Lower lobe of right lung (tissue), 2 donors: Measurements from ENCODE around the gene IDH3G. TPM values are rescaled to one million over a fixed set of nuclear protein-coding genes. Genes with fewer than 3 reads are reported as not detected.

Experiments
- ATAC-seq, 2 donors: fragments of 200-7000 bp; cut with Tn5 transposase; one replicate each; pipeline ENCODE4 v1.9.1; 2020 to 2022; ENCODE audit warnings: mild to moderate bottlenecking in 2 of 2, moderate library complexity in 2 of 2
- DNase-seq: peaks from one replicate; pipeline ENCODE4 v3.0.0-alpha.2; 2020
- H3K27ac ChIP-seq: fragments of 200-600 bp; one replicate; pipeline ENCODE4 v1.8.0; 2022
- H3K27me3 ChIP-seq: fragments of 200-600 bp; one replicate; pipeline ENCODE4 v1.8.0; 2022; ENCODE audit warnings: low read depth
- H3K36me3 ChIP-seq: fragments of 200-600 bp; one replicate; pipeline ENCODE4 v1.8.0; 2022; ENCODE audit warnings: mild to moderate bottlenecking
- H3K4me1 ChIP-seq: fragments of 200-600 bp; one replicate; pipeline ENCODE4 v1.8.0; 2022
- H3K4me3 ChIP-seq: fragments of 200-600 bp; one replicate; pipeline ENCODE4 v1.8.0; 2022; ENCODE audit warnings: mild to moderate bottlenecking
- H3K9me3 ChIP-seq: fragments of 200-600 bp; one replicate; pipeline ENCODE4 v1.8.0; 2022
- CTCF ChIP-seq: fragments of 200-600 bp; IDR thresholded peaks from one replicate; pipeline ENCODE4 v1.8.0; 2022; ENCODE audit warnings: antibody characterized with exemption, mild to moderate bottlenecking
- intact Hi-C: fragments of 100-400 bp; cut with DNase I; formaldehyde crosslinking; loops from one replicate; pipeline ENCODE4 v1.11.0; 2022
- total RNA-seq: library from RNA; stranded (reverse); fragmentation: NEBNext Ultra II Directional; extraction: Animal tissue kit (Norgen Biotek cat#: 25700); gene quantifications from one replicate; pipeline ENCODE4 v1.2.1, GENCODE V29; 2021
- donor health status: DM: no; HTN: yes; CAD: no; lungs with severe emphysema.

Gene IDH3G
- total RNA-seq, 1 donor from 2014 or later: 50.1 TPM

- DNase-seq: no peak
- H3K4me1 ChIP-seq: peaks cover 1% of the 10 kb centered on the region
- H3K4me3 ChIP-seq: no peak overlapping the region
- no peak for TF ChIP-seq CTCF
- no peak overlapping the region for H3K27ac ChIP-seq
- H3K27me3 ChIP-seq: no peaks in the 10 kb centered on the region
- intact Hi-C loops: no loop called here
- H3K9me3 ChIP-seq: no peaks in the 10 kb centered on the region
- peaks cover 18% of the 10 kb centered on the region for H3K36me3 ChIP-seq
- no peak for ATAC-seq
Measured at GRCh38 chrX:153800746-153801145, 6.6 kb upstream of the IDH3G start.

GRCh38 chrX:153800177-153800722 lies 6.1 kb upstream of the IDH3G start:
- no peak for DNase-seq
- intact Hi-C loops: no loop called here
- Histone ChIP-seq H3K27me3 (no peaks in the 10 kb centered on the region), H3K9me3 (no peaks in the 10 kb centered on the region), H3K36me3 (peaks cover 18% of the 10 kb centered on the region), H3K27ac (no peak overlapping the region), H3K4me1 (peaks cover 6% of the 10 kb centered on the region), H3K4me3 (no peak overlapping the region)
- no peak for ATAC-seq
- no peak for TF ChIP-seq CTCF

GRCh38 chrX:153799326-153799725 lies 5.2 kb upstream of the IDH3G start:
- TF ChIP-seq CTCF: no peak
- peaks cover 18% of the 10 kb centered on the region for H3K36me3 ChIP-seq
- no peaks in the 10 kb centered on the region for H3K27me3 ChIP-seq
- H3K4me1 ChIP-seq: peaks cover 8% of the 10 kb centered on the region
- DNase-seq: no peak
- ATAC-seq: no peak
- no peaks in the 10 kb centered on the region for H3K9me3 ChIP-seq
- no peak overlapping the region for H3K27ac ChIP-seq
- no peak overlapping the region for H3K4me3 ChIP-seq
- intact Hi-C loops: no loop called here

- Histone ChIP-seq H3K36me3 (peaks cover 18% of the 10 kb centered on the region), H3K4me1 (peaks cover 13% of the 10 kb centered on the region), H3K27ac (no peak overlapping the region), H3K4me3 (no peak overlapping the region), H3K9me3 (no peaks in the 10 kb centered on the region), H3K27me3 (no peaks in the 10 kb centered on the region)
- no peak for DNase-seq
- no peak for TF ChIP-seq CTCF
- intact Hi-C loops: no loop called here
- no peak for ATAC-seq
Measured at GRCh38 chrX:153797415-153798015, 3.3 kb upstream of the IDH3G start.

GRCh38 chrX:153794897-153795816 lies 982 bp upstream of the IDH3G start:
- Histone ChIP-seq H3K27me3 (no peaks in the 10 kb centered on the region), H3K36me3 (peaks cover 18% of the 10 kb centered on the region), H3K4me1 (peaks cover 15% of the 10 kb centered on the region), H3K9me3 (no peaks in the 10 kb centered on the region), H3K27ac (peak overlapping the region; percentile 94), H3K4me3 (peak overlapping the region; percentile 75)
- ATAC-seq: peak; percentile 1 to 14
- intact Hi-C loops: no loop called here
- DNase-seq: peak; percentile 50
- TF ChIP-seq CTCF: no peak
